GM12865 (cell line): ENCODE results near the gene EPHB2.
"Not testable (repeated sequence)": the region's sequence is repeated elsewhere in the genome, so short reads cannot be mapped to it uniquely, and the experiment has no call there.

ENCODE experiments used
- DNase-seq: peaks from one replicate; pipeline ENCODE4 v3.0.0; 2010; ENCODE audit warnings: low read depth
- H3K4me3 ChIP-seq: 2 replicates; pipeline ENCODE4 v1.5.1; 2011; ENCODE audit warnings: mild to moderate bottlenecking, low read depth, low read length, control low read depth
- TF ChIP-seq, protein P1 (sequence below): IDR thresholded peaks from 2 replicates; pipeline ENCODE4 v1.5.1; 2011; ENCODE audit warnings: low read length, control low read depth, low read depth, inconsistent platforms; ENCODE audit not compliant: insufficient read depth; ENCODE audit errors: missing control alignments

EPHB2 gene

GRCh38 chr1:22941257-22941656 is 230.6 kb downstream of the EPHB2 start:
- DNase-seq = no peak
- H3K4me3 ChIP-seq = no peak overlapping the region
- TF ChIP-seq, protein P1, sequence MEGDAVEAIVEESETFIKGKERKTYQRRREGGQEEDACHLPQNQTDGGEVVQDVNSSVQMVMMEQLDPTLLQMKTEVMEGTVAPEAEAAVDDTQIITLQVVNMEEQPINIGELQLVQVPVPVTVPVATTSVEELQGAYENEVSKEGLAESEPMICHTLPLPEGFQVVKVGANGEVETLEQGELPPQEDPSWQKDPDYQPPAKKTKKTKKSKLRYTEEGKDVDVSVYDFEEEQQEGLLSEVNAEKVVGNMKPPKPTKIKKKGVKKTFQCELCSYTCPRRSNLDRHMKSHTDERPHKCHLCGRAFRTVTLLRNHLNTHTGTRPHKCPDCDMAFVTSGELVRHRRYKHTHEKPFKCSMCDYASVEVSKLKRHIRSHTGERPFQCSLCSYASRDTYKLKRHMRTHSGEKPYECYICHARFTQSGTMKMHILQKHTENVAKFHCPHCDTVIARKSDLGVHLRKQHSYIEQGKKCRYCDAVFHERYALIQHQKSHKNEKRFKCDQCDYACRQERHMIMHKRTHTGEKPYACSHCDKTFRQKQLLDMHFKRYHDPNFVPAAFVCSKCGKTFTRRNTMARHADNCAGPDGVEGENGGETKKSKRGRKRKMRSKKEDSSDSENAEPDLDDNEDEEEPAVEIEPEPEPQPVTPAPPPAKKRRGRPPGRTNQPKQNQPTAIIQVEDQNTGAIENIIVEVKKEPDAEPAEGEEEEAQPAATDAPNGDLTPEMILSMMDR = no peak

- no peak overlapping the region for H3K4me3 ChIP-seq
- TF ChIP-seq, protein P1 = no peak
- no peak for DNase-seq
Measured at GRCh38 chr1:22944346-22945055, 233.9 kb downstream of the EPHB2 start.

GRCh38 chr1:22945171-22945570 is 234.5 kb downstream of the EPHB2 start:
- not testable (repeated sequence) for H3K4me3 ChIP-seq

GRCh38 chr1:22949822-22950331 is 239.2 kb downstream of the EPHB2 start:
- no peak overlapping the region for H3K4me3 ChIP-seq
- TF ChIP-seq, protein P1 = no peak
- no peak for DNase-seq

More at GRCh38 chr1:22945171-22945570, 234.5 kb downstream of the EPHB2 start:
- DNase-seq = not testable (repeated sequence)

GRCh38 chr1:22951796-22952195 is 241.2 kb downstream of the EPHB2 start:
- no peak overlapping the region for H3K4me3 ChIP-seq
- DNase-seq = no peak
- TF ChIP-seq, protein P1 = no peak

- TF ChIP-seq, protein P1 = no peak
- DNase-seq = no peak
- no peak overlapping the region for H3K4me3 ChIP-seq
Measured at GRCh38 chr1:22952694-22953056, 242.0 kb downstream of the EPHB2 start.

GRCh38 chr1:22953057-22953739 is 242.6 kb downstream of the EPHB2 start:
- no peak for DNase-seq
- TF ChIP-seq, protein P1 = no peak
- H3K4me3 ChIP-seq = no peak overlapping the region
